Uterus (tissue), 4 donors: Measurements from ENCODE around the gene AFDN. TPM values are rescaled to one million over a fixed set of nuclear protein-coding genes. Genes with fewer than 3 reads are reported as not detected.
A peak's percentile ranks its signal among the peaks of the same experiment; 100 is the strongest.

Experiments
- DNase-seq, 2 donors: peaks; one replicate each; pipeline ENCODE4 v3.0.0-alpha.2; 2019 to 2020
- H3K27ac ChIP-seq, 2 donors: fragments of 200-600 bp; sonication (generic); 1 replicate in 1 of 2; 2 replicates in 1 of 2; pipeline ENCODE4 v1.5.1; 2016 to 2018
- H3K27me3 ChIP-seq, 2 donors: fragments of 200-600 bp; sonication (generic); one replicate each; pipeline ENCODE4 v1.5.1; 2018 to 2019; ENCODE audit warnings: control low read depth in 1 of 2
- H3K36me3 ChIP-seq, 2 donors: fragments of 200-600 bp; sonication (generic); one replicate each; pipeline ENCODE4 v1.5.1; 2019; ENCODE audit warnings: control low read depth in 1 of 2
- H3K4me1 ChIP-seq, 2 donors: fragments of 200-600 bp; sonication (generic); one replicate each; pipeline ENCODE4 v1.5.1; 2018 to 2019; ENCODE audit warnings: control low read depth in 1 of 2
- H3K4me3 ChIP-seq, 2 donors: fragments of 200-600 bp; sonication (generic); 1 replicate in 1 of 2; 2 replicates in 1 of 2; pipeline ENCODE4 v1.5.1; 2018 to 2019; ENCODE audit warnings: mild to moderate bottlenecking in 1 of 2
- H3K9me3 ChIP-seq, 2 donors: fragments of 200-600 bp; sonication (generic); one replicate each; pipeline ENCODE4 v1.5.1; 2019; ENCODE audit warnings: control low read depth in 1 of 2
- POLR2A ChIP-seq, 2 donors: fragments of 450-650 bp; IDR thresholded peaks; one replicate each; pipeline ENCODE4 v1.6.1; 2016; ENCODE audit warnings: antibody characterized with exemption in 2 of 2, mild to moderate bottlenecking in 1 of 2, moderate library complexity in 1 of 2
- intact Hi-C: fragments of 100-400 bp; cut with DNase I; formaldehyde crosslinking; loops from one replicate; pipeline ENCODE4 v1.15.1; 2023; ENCODE audit warnings: low total_unique reads
- total RNA-seq, 4 donors: library from RNA; depleted of rRNA in 3 of 4; stranded (reverse); fragments of >200 nt in 3 of 4; gene quantifications; one replicate each; pipeline versions ENCODE4 v1.1.0 to v1.2.4, GENCODE V29; 2014 to 2023
- TF ChIP-seq, protein P1 (sequence below), 4 experiments: fragments of 200-600 bp in 2 of 4; fragments of 450-650 bp in 2 of 4; sonication (generic) in 2 of 4; IDR thresholded peaks; one replicate each; pipeline ENCODE4 v1.5.1; 2016 to 2019; ENCODE audit warnings: antibody characterized with exemption in 4 of 4, mild to moderate bottlenecking in 2 of 4, moderate library complexity in 1 of 4
- donor health status: DM: yes; HTN: yes; CAD: no.

Gene AFDN
- total RNA-seq, 4 donors from 2014 or later: 64.6 to 210 (median 120) TPM

DNA sequence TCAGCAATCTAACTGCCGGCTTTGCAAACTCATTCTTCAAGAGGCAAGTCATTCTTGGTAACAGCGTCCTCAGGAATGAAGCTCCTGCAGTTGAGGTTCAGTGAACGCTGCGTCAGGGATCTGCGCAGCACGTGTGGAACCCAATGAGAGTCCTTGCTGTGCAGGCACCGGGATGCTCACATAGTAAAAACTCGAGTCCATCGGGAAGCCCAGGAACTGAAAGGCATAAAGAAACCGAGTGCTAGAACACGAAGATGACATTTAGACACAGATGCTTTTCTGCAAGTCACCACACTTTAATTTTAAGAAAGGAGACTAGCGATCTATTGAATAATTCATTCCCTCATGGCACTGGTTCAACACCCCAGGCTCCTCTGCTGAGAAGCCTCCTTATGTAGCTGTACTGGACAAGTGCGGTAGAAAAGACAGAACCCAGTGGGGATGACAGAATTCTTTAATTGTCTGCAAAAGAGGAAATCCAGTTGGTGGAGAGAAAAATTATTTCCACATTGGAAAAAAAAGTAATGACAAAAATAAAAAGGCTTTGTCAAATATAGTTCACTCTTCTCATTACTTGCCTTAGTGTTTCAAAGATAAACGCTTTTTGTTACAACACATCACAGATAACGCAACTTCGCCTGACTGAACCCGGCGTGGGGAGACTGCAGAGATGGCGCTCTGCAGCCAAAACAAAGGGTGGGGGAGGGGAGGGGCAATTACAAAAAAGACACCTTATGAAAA is 1.9 kb upstream of the AFDN start:
- Histone ChIP-seq H3K27me3 (no peaks in the 10 kb centered on the region), H3K4me1 (peaks cover 0 to 12% of the 10 kb centered on the region in 2 donors), H3K9me3 (no peaks in the 10 kb centered on the region), H3K27ac (peak overlapping the region; percentile 11 to 82), H3K36me3 (no peaks in the 10 kb centered on the region), H3K4me3 (peak overlapping the region in 1 of 2 donors; percentile 75)
- TF ChIP-seq, protein P1, sequence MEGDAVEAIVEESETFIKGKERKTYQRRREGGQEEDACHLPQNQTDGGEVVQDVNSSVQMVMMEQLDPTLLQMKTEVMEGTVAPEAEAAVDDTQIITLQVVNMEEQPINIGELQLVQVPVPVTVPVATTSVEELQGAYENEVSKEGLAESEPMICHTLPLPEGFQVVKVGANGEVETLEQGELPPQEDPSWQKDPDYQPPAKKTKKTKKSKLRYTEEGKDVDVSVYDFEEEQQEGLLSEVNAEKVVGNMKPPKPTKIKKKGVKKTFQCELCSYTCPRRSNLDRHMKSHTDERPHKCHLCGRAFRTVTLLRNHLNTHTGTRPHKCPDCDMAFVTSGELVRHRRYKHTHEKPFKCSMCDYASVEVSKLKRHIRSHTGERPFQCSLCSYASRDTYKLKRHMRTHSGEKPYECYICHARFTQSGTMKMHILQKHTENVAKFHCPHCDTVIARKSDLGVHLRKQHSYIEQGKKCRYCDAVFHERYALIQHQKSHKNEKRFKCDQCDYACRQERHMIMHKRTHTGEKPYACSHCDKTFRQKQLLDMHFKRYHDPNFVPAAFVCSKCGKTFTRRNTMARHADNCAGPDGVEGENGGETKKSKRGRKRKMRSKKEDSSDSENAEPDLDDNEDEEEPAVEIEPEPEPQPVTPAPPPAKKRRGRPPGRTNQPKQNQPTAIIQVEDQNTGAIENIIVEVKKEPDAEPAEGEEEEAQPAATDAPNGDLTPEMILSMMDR (IDR thresholded peaks at IDR 0.05): no peak
- no peak for TF ChIP-seq POLR2A (IDR thresholded peaks at IDR 0.05)
- intact Hi-C loops: no loop called here
- peak; percentile 47 to 57 for DNase-seq

GRCh38 chr6:167825332-167826229 is 1.1 kb upstream of the AFDN start:
- H3K36me3 ChIP-seq: no peaks in the 10 kb centered on the region
- peak overlapping the region; percentile 60 to 75 for H3K4me3 ChIP-seq
- DNase-seq: peak; percentile 46
- no peaks in the 10 kb centered on the region for H3K9me3 ChIP-seq
- peaks cover 0 to 12% of the 10 kb centered on the region in 2 donors for H3K4me1 ChIP-seq
- intact Hi-C loops: no loop called here
- peak overlapping the region; percentile 73 to 82 for H3K27ac ChIP-seq
- TF ChIP-seq, protein P1 (IDR thresholded peaks at IDR 0.05): no peak
- no peak for TF ChIP-seq POLR2A (IDR thresholded peaks at IDR 0.05)
- no peaks in the 10 kb centered on the region for H3K27me3 ChIP-seq

DNA sequence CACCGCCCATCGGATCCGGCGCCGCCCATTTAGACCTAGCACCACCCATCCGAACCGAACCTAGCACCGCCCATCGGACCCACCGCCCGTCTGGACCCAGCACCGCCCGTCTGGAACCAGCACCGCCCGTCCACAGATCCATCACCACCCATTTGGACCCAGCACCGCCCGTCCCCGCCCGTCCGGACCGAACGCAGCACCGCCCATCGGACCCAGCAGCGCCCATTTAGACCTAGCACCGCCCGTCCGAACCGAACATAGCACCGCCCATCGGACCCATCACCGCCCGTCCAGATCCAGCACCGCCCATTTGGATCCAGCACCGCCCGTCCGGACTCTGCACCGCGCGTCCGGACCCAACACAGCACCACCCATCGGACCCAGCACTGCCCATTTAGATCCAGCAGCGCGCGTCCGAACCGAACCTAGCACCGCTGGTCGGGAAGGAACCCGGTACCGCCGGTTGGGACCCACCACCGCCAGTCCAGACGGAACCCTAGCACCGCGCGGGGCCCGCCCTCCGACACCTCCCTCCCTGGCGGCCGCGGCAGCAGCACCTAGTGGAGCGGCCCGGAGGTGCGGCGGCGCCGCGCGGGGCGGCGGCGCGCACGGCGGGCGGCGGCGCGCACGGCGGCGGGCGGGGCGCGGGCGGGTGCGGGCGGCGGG is 348 bp upstream of the AFDN start:
- Histone ChIP-seq H3K9me3 (no peaks in the 10 kb centered on the region), H3K4me3 (peak overlapping the region; percentile 60 to 75), H3K27ac (peak overlapping the region; percentile 73 to 82), H3K36me3 (no peaks in the 10 kb centered on the region), H3K27me3 (no peaks in the 10 kb centered on the region), H3K4me1 (peaks cover 0 to 12% of the 10 kb centered on the region in 2 donors)
- TF ChIP-seq, protein P1 (IDR thresholded peaks at IDR 0.05): peak in 3 of 4 experiments; percentile 45 to 82 (median 56)
- TF ChIP-seq POLR2A (IDR thresholded peaks at IDR 0.05): peak in 1 of 2 donors; percentile 37
- intact Hi-C loops: no loop called here
- DNase-seq: peak; percentile 75 to 80

GRCh38 chr6:167827583-167828324 is 1.0 kb downstream of the AFDN start:
- Histone ChIP-seq H3K4me1 (peaks cover 0 to 12% of the 10 kb centered on the region in 2 donors), H3K9me3 (no peaks in the 10 kb centered on the region), H3K27ac (peak overlapping the region; percentile 81 to 82), H3K27me3 (no peaks in the 10 kb centered on the region), H3K4me3 (peak overlapping the region; percentile 57 to 64), H3K36me3 (no peaks in the 10 kb centered on the region)
- TF ChIP-seq POLR2A (IDR thresholded peaks at IDR 0.05): no peak
- TF ChIP-seq, protein P1 (IDR thresholded peaks at IDR 0.05): no peak
- intact Hi-C loops: no loop called here
- DNase-seq: peak; percentile 47 to 50
